Measurements from ENCODE around the gene ABCB6.

ABCB6 gene

DNA sequence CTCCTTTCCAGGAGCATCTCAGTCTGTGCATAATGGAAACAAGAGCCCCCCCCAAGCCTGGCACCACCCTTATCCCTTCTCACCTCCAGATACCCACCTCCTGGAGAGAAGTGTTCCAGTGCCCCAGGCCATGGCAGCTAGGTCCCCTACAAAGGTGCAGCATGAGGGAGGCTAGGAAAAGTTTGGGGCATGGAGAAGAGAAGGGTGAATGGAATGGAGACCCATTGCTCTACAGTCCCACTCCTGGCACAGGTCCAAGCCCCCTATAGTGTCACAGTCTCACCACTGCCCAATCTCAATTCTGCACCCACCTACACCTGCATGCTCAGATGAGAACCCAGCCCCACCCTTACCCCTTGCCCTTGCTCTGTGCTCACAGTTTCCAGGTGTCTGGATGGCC is 49.8 kb downstream of the ABCB6 start:
- no peak for DNase-seq (ENCODE audit: low read depth)

DNA sequence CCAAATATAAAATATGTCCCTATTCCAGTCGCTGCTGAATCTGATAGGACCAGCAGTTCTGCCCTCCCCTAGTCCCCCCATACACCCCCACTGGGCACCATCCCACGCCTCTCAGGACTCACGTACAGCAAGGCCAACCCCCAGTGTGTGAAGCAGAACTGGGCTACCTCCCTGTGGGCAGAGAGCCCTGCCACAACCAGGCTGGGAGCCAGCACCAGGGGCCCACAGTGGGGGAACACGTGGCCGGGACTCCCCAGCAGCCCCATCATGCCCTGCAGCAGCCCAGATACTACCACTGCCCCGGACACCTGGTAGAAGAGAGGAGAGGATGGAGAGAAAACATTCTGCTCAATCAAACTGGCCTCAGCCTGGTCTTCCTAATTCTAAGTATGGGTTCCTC is 50.2 kb downstream of the ABCB6 start:
- DNase-seq (ENCODE audit: low read depth), result no peak

DNA sequence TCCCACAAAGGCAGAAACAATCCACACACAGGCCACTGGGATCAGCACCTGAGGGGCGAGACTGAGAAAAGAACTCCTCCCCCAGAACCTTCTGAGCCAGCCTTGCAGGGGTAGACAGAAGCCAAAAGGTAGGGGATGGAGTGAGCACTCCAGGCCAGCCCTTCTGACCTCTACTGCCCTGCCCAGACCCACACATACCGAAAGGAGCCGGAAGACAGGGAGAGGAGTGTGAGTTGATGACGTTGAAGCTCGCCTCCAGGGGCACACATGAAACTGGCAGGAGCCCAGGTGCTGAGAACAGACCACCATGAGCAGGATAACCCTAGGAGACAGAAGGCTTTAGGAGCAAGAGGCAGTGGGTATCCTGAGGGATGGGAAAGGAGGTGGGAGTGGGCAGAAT is 50.8 kb downstream of the ABCB6 start:
- no peak for DNase-seq (ENCODE audit: low read depth)

DNA sequence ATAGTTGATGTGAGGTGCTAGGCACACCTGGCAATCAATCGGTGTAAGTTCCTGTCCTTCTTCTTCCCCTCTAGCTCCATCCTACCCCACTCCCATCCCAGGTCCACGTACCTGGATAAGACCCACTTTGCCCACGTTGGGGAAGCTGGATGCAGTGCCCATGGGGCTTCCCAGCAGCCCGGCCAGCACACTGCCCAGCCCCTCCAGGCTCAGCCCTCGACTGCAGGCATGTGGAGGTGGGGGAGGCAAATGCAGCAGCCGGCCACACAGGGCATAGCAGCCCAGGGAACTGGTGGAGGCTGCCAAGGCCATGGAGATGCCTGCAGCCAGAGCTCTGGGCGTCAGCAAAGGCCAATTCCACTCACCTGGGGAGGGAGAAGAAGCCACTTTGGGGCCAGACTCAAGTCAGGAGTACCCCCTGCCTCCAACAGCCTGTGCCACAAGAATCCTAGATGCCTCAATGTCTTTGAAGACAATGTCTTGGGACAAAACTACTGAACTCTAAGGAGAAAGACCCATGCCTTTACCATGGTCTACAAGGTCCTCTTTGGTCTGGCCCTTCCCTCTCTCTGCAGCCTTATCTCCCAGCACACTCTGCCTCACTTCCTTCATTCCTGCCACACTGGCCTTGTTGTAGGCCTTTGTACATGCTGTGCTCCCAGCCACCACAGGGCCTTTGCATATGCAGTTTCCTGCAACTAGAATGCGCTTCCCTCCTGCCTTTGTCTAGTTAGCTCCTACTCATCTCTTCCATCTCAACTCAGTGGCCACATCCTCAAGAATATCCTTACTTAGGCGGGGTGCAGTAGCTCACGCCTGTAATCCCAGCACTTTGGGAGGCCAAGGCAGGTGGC is 53.5 kb downstream of the ABCB6 start:
- DNase-seq (ENCODE audit: low read depth), result no peak

DNA sequence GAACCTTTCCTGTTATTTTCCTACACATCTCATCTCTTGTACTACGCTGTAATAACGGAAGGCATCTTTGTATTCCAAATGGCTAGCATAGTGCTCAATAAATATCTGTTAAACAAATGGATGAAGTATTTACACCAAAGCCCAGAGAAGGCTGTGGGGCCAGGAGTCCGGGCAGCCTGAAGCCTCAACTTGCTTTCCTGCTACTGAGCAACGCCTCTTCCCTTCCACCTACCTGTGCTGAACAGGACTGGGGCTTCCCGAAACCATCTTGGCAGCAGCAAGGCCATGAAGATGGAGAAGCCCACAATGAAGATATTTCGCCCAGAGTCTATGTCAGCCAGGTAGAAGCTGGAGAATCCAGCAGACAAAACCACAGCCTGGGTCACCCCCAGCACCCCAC is 55.6 kb downstream of the ABCB6 start:
- no peak for DNase-seq (ENCODE audit: low read depth)

DNA sequence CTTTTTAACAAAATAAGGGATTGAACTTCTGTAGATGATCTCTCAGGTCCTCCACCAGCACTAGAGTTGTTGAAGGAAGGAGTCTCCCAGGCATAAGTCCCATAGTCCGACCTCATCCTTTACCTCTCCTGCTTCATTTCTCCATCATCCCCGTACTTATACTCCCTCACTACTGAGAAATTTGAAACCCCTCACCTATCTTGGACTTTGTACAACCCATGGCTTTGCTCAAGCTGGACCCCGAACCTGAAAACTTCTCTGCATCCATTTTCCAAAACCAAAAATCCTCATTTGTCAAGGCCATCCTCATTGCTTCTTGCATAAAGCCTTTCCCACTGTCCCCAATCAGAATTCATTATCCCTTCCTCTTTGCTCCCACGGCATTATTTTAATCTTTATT is 57.7 kb downstream of the ABCB6 start:
- no peak for DNase-seq (ENCODE audit: low read depth)

DNA sequence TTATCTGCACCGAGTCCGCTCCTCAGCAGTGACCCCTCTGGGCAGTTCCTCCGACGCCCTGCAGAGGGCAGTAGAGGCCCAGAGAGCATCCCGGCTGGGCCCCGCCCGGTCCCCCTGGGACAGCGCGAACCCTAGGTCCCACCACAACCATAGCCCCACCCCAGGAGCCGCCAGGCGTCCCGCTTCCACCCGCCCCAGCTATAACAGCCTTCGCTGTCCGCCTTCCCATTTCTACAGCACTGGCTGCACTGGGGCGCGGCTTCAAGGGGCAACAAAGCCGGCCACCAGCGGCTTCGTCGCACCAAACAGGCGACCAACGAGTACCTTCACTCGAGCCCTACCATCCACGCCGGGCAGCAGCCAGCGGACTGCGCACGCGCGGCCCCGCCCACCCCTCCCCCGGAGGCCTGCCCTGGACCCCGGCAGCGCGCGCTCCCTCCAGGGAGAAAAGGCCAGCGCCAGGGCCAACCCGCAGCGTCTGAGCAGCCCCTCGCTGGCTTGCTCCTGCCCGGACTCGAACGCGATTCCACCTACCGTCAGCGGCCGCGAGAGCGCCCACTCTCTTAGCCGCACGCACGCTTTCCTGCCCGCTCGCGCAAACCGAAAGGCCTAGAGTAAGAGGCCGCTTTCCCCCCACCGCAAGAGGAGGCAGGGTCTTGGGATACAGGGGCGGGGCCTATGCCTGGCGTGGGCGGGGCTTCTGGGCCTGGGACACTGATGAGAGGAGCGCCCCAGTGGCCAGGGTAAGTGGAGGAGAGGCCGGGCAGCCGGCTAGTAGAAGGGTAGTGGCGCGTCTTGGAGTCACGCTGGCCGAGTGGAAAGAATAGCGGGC is 58.4 kb downstream of the ABCB6 start, which contains the start of gene NHEJ1:
NHEJ1 (minus strand) TSS at position 630 of the 832 bp plus-strand sequence. CDS start 2,453 bp downstream, outside the sequence.
- DNase-seq (ENCODE audit: low read depth), result peak; percentile 80

All from T-helper 22 cell (primary cell).